ENCODE measurements around the gene NR1H4. TPM values are rescaled to one million over a fixed set of nuclear protein-coding genes. Genes with fewer than 3 reads are reported as not detected.

NR1H4 gene
- total and polyA plus RNA-seq, 2 of the 13 experiments (the other 11 are each of a cell fraction or from before 2014, with no cell fraction given): 27.3 to 114 TPM

DNA sequence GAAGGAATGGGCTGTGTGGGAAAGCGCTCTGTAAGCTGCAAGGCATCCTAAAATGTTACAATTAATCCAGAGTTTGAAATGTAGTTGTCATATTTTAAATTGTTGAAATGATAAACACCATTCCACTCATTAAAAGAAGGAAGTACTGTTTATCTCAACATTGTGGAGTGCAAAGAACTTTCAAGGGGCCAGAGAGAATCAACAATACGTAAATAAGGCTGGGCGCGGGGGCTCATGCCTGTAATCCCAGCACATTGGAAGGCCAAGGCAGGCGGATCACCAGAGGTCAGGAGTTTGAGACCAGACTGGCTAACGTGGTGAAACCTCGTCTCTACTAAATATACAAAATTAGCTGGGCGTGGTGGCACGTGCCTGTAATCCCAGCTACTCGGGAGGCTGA lies 24.5 kb downstream of the NR1H4 start:
- peaks cover 8 to 76% of the 10 kb centered on the region in 2 experiments for H3K36me3 ChIP-seq (replicated peaks in 1 of 2; ENCODE audit: control insufficient read depth in 1 of 2, insufficient read depth in 2 of 2, low read length in 2 of 2)
- no peak overlapping the region for H3K27ac ChIP-seq (ENCODE audit: extremely low read length, insufficient read depth, low read length)
- no peak for TF ChIP-seq EZH2 (conservative IDR thresholded peaks at IDR 0.05; ENCODE audit: low read depth, low read length)
- TF ChIP-seq, protein P1, sequence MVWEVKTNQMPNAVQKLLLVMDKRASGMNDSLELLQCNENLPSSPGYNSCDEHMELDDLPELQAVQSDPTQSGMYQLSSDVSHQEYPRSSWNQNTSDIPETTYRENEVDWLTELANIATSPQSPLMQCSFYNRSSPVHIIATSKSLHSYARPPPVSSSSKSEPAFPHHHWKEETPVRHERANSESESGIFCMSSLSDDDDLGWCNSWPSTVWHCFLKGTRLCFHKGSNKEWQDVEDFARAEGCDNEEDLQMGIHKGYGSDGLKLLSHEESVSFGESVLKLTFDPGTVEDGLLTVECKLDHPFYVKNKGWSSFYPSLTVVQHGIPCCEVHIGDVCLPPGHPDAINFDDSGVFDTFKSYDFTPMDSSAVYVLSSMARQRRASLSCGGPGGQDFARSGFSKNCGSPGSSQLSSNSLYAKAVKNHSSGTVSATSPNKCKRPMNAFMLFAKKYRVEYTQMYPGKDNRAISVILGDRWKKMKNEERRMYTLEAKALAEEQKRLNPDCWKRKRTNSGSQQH (CRISPR knock-in tag; IDR thresholded peaks at IDR 0.05; ENCODE audit: low read depth): no peak
- TF ChIP-seq, protein P2, sequence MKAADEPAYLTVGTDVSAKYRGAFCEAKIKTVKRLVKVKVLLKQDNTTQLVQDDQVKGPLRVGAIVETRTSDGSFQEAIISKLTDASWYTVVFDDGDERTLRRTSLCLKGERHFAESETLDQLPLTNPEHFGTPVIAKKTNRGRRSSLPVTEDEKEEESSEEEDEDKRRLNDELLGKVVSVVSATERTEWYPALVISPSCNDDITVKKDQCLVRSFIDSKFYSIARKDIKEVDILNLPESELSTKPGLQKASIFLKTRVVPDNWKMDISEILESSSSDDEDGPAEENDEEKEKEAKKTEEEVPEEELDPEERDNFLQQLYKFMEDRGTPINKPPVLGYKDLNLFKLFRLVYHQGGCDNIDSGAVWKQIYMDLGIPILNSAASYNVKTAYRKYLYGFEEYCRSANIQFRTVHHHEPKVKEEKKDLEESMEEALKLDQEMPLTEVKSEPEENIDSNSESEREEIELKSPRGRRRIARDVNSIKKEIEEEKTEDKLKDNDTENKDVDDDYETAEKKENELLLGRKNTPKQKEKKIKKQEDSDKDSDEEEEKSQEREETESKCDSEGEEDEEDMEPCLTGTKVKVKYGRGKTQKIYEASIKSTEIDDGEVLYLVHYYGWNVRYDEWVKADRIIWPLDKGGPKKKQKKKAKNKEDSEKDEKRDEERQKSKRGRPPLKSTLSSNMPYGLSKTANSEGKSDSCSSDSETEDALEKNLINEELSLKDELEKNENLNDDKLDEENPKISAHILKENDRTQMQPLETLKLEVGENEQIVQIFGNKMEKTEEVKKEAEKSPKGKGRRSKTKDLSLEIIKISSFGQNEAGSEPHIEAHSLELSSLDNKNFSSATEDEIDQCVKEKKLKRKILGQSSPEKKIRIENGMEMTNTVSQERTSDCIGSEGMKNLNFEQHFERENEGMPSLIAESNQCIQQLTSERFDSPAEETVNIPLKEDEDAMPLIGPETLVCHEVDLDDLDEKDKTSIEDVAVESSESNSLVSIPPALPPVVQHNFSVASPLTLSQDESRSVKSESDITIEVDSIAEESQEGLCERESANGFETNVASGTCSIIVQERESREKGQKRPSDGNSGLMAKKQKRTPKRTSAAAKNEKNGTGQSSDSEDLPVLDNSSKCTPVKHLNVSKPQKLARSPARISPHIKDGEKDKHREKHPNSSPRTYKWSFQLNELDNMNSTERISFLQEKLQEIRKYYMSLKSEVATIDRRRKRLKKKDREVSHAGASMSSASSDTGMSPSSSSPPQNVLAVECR (CRISPR knock-in tag; IDR thresholded peaks at IDR 0.05; ENCODE audit: borderline replicate concordance): no peak
- no peak for TF ChIP-seq PCBP2 (optimal IDR thresholded peaks at IDR 0.05; ENCODE audit: low read depth, low read length, poor library complexity, severe bottlenecking)
- TF ChIP-seq TCF12 (IDR thresholded peaks at IDR 0.05): no peak
- no peak for TF ChIP-seq TCF12 (CRISPR knock-in tag; IDR thresholded peaks at IDR 0.05)
- no peak for TF ChIP-seq ZNF484 (CRISPR knock-in tag; IDR thresholded peaks at IDR 0.05; ENCODE audit: borderline replicate concordance, low read depth)
- no peak for TF ChIP-seq NPAS2 (CRISPR knock-in tag; IDR thresholded peaks at IDR 0.05; ENCODE audit: borderline replicate concordance)
- no peak for TF ChIP-seq HMG20B (CRISPR knock-in tag; conservative IDR thresholded peaks at IDR 0.05)
- TF ChIP-seq SNAI1 (CRISPR knock-in tag; IDR thresholded peaks at IDR 0.05; ENCODE audit: borderline replicate concordance): no peak
- TF ChIP-seq ZKSCAN8 (CRISPR knock-in tag; IDR thresholded peaks at IDR 0.05; ENCODE audit: borderline replicate concordance): no peak
- TF ChIP-seq, protein P3, sequence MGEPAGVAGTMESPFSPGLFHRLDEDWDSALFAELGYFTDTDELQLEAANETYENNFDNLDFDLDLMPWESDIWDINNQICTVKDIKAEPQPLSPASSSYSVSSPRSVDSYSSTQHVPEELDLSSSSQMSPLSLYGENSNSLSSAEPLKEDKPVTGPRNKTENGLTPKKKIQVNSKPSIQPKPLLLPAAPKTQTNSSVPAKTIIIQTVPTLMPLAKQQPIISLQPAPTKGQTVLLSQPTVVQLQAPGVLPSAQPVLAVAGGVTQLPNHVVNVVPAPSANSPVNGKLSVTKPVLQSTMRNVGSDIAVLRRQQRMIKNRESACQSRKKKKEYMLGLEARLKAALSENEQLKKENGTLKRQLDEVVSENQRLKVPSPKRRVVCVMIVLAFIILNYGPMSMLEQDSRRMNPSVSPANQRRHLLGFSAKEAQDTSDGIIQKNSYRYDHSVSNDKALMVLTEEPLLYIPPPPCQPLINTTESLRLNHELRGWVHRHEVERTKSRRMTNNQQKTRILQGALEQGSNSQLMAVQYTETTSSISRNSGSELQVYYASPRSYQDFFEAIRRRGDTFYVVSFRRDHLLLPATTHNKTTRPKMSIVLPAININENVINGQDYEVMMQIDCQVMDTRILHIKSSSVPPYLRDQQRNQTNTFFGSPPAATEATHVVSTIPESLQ (CRISPR knock-in tag; conservative IDR thresholded peaks at IDR 0.05): no peak

More for the DNA sequence above, 24.5 kb downstream of the NR1H4 start:
- Histone ChIP-seq H3K4me2 (ENCODE audit: low read depth, low read length) (no peak overlapping the region), H3K27me3 (ENCODE audit: control insufficient read depth in 1 of 2, insufficient read depth in 2 of 2, low read length in 2 of 2) (no peaks in the 10 kb centered on the region), H3K9me3 (ENCODE audit: low read length) (no peaks in the 10 kb centered on the region), H2AFZ (ENCODE audit: low read length) (no peak overlapping the region), H3K4me3 (replicated peaks in 1 of 3; ENCODE audit: insufficient read depth in 1 of 3, low read depth in 2 of 3, low read length in 3 of 3) (no peak overlapping the region), H3K9ac (ENCODE audit: insufficient read depth, low read depth, low read length) (no peak overlapping the region), H4K20me1 (ENCODE audit: insufficient read depth, low read length) (no peaks in the 10 kb centered on the region), H3K79me2 (ENCODE audit: insufficient read depth, low read length) (peaks cover 2% of the 10 kb centered on the region), H3K4me1 (ENCODE audit: insufficient read depth, low read length) (peaks cover 22% of the 10 kb centered on the region)
- DNase-seq (ENCODE audit: low spot score) (no peak), ATAC-seq (no peak), FAIRE-seq (no peak)
- WGBS (ENCODE audit: low lambda C conversion rate): 96% methylated on average over 10 of the region's 10 CpGs
- in situ Hi-C loops (cut with HindIII; ENCODE audit: extremely low pct_ligation_motif_present, low pct_unique_long_range_greater_than_20kb) (no loop called here), intact Hi-C loops (cut with micrococcal nuclease; ENCODE audit: unreplicated experiment) (no loop called here)
- POLR2A ChIA-PET: no interaction called here
- no TSS peak for BruUV-seq (replicated peaks)
- CTCF ChIA-PET (ENCODE audit: low intra/inter-chr PET ratio, low total read pairs): no interaction called here
